ENCODE data around the gene CLCN7.

CLCN7 gene

GRCh38 chr16:1501630-1502029 lies 26.8 kb upstream of the CLCN7 start:
- DNase-seq, result no peak

- no peak for DNase-seq
These were observed 25.8 kb upstream of the CLCN7 start for GRCh38 chr16:1500465-1501150.

DNA sequence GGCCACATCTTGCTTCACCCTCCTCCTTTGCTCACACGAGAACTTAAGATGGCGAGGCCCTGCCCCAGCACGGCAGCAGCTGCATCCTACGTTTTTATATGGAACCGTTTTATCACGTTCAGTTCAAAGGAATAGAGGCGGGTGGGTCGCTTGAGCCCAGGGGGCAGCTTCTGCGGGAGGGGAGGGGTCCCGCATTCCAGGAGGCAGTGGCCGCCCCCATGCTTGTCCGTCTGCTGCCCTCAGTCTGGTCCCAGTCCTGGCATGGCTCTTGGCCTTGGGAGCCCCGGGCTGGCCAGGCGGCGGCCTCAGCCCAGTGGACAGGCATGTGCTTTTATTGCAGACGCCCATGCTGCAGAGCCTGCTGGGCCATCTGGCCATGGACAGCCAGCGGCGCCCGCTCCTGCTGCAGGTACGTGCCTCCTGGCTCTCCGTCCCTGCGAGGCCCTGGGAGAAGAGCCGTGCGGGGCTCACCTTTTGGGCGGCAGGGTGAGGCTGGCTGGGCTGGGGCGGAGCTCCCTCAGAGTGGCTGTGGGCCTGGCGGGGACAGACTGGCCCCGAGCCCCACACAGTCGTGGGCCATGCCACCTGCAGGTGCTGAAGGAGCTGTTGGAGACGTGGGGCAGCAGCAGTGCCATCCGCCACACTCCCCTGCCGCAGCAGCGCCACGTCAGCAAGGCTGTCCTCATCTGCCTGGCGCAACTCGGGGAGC lies 25.1 kb upstream of the CLCN7 start:
- no peak for DNase-seq

DNA sequence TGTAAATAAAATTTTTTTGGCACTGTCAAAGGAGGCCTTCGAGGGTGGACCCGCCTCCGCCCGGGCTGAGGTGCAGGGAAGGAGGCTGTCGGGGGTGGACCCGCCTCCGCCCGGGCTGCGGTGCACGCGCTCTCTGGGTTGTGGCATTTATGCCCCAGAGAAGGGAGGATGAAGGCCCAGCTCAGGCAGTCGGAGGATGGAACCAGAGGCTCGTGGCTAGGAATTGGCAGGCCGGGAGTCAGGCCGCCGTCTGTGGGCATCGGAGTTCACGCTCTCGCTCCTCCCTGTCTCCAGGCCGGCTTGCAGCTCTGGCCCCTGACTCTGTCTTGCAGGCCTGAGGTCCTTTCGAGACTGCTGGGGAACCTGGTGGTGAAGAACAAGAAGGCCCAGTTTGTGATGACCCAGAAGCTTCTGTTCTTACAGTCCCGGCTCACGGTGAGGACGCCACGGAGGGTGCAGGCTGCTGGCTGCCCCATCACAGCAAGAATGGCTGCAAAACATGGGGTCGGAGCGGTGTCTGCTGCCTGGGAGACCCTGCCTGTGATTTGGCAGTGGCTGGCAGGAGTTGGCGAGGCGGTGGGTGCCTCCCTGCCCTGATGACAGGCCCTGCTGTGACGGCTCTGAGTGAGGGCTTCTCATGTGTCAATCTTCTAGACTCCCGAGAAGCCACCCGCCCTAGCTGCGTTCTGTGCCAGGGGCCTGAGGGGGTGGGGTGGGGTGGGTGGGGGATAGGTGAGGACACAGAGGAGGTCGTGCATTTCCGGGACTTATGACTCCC lies 24.3 kb upstream of the CLCN7 start:
- no peak for DNase-seq

DNA sequence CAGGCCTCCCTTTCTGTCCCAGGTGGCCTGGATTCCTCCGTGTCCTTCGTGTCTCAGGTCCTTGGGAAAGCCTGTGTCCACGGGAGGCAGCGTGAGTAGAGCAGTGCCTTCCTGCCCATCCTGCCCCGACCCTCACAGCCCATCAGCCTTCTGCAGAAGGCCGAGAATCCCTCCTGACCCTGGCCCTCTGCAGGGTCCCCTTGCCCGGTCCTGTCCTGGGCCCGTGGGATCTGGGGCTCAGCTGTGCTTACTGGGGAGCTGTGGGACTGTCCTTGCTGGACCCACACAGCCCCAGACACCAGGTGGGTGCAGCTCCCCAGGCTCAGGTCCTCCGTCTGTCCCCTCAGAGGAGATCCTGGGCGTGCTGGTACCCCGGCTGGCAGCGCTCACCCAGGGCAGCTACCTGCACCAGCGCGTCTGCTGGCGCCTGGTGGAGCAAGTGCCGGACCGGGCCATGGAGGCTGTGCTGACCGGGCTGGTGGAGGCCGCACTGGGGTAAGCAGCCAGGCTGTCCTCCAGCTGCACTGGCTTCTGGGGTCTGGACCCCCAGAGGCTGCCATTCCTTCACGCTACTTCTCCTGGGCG lies 22.3 kb upstream of the CLCN7 start:
- no peak for DNase-seq

DNA sequence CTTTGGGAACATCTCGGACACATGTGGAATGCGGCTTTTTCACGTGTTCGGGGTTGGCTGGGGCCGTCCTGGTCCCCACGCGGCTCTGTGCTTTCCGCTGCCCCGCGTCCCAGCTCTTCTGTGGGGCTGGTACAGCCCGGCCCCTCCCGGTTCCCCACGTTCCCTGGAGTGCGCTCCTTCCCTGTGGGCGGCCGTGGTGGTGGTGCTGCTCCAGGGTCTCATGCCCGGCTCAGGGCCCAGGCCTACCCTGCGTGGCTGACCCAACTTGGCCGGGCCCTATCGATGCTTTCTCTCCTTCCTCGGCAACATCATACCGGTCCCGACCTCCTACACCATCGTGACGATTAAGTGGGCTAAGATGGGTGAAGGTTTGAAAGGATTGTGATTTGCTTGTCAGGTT lies 21.6 kb upstream of the CLCN7 start:
- DNase-seq, result no peak

DNA sequence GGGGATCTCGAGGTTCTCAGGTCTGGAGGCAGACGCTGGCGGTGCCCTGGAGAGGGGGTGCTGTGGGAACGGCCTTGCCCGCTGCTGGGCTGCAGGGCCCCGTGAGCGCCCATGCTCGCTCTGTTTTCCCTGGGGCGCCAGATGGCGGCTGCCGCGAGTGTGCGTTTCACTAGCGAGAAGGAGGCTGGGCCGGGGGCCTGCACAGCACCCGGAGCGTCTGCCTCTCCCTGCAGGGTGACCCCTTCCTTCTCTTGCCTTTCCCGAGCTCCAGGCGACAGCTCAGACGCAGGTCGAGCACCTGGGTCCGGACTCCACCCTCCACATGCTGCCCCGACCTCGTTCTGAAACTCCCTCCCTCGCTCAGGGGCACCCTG lies 21.0 kb upstream of the CLCN7 start:
- DNase-seq, result no peak

DNA sequence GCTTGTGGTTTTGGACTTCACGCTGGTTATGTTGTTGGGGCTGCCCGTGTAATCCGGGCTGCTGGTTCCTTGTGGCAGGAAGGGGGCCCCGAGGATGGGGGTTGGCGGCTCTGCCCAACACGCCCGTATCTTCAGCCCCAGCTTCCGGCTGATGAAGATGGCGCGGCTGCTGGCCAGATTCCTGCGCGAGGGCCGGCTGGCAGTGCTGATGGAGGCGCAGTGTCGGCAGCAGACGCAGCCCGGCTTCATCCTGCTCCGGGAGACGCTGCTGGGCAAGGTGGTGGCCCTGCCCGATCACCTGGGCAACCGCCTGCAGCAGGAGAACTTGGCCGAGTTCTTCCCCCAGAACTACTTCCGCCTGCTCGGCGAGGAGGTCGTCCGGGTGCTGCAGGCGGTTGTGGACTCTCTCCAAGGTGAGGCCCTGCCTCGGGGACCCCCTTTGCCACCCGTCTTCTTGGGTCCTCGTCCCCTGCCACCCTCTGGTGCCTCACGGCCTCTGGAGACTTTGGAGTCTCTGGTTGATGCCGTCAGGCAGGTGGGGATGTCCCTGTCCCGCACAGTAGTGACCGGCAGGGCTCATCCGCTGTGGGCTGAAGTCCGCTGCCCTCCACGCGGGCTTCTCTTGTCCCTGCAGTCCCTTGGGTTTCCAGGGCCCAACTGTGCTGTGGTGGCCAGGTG lies 20.5 kb upstream of the CLCN7 start:
- no peak for DNase-seq

GRCh38 chr16:1494711-1495110 lies 19.9 kb upstream of the CLCN7 start:
- no peak for DNase-seq

- DNase-seq, result no peak
These were observed 19.4 kb upstream of the CLCN7 start for GRCh38 chr16:1494129-1494640.

GRCh38 chr16:1493746-1494094 lies 18.9 kb upstream of the CLCN7 start:
- DNase-seq, result no peak

DNA sequence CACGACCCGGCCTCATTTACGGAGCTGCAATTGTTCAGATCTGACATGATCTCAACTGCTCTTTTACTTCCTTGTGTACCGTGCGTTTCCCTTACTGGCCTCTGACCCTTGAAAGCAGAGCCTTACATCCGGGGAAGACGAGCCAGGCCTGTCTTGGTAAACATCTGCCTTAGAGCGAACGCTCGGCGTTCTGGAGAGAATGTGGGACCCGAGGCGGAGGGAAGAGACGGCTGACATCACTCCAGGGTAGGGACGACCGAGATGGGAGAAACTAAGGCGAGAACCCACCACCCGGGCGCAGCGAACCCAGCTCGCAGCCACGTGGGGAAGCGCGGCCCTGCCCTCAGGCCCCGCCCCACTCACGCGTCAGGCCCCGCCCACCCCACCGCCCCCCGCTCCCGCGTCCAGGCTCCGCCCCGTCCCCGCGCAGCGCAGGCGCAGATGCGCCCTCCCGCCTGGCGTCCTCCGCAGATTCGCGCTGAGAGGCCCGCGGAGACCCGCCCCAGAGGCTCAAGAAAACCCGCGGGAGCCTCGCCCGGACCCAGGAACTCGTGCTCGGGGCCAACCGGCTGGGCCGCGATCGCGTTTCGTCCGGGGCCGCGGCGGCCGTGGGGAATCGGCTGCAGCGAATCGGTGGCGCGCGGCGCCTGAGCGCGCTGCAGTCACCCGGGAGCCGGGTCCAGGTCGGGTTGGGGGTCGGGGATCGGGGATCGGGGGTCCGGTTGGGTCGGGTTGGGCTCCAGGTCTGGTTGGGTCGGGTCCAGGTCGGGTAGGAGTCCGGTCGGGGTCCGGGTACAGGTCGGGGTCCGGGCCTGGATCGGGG lies 18.3 kb upstream of the CLCN7 start, which contains the start of gene TELO2:
Gene TELO2 (plus strand): TSS at position 438 of the 823 bp plus-strand sequence. CDS start 922 bp downstream, outside the sequence.
- peak; percentile 90 for DNase-seq

GRCh38 chr16:1492082-1492922 lies 17.5 kb upstream of the CLCN7 start:
- DNase-seq, result no peak

DNA sequence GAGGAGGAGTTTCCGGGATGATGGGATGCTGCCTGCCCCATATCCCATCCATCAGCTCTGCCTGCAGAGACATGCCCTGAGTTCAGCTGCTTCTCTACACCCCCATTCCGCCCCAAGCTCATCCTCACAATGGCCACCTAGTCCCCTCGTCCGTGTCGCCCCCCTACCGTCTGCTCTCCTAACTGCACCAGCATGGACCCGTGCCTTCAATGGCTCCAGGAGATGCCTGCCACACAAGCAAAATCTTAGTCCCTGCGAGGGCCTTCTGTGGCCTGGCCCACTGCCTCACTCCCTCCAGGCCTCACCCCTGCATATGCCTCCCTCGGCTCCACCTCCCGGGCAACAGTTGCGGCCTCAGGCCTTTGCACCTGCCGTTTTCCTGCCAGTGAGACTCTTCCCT lies 16.5 kb upstream of the CLCN7 start:
- DNase-seq, result no peak

- DNase-seq, result no peak
These were observed 14.2 kb upstream of the CLCN7 start for GRCh38 chr16:1489077-1489476.

DNA sequence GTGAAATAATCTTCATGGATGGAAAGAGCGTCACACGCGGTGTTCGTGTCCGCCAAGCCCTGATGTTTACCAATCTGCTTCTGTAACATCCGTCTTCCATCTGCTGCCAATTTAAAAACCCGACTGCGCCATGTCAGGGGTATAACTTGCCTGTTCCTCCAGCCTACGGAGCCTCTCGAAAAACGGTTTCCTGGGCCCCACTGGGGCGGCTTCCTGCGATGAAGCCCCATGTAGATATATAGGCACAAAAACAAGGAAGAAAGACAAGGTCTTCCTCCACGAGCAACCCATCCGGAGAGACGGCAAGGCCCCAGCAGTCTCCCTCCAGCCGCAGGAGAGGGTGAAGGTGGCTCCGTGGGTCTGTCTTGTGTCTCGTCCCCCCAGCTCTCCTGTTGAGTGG lies 13.8 kb upstream of the CLCN7 start, which contains the start of gene PTX4:
Gene PTX4 (minus strand): TSS at position 326 of the 400 bp plus-strand sequence. CDS start 35 bp downstream, at position 291.
- no peak for DNase-seq

DNA sequence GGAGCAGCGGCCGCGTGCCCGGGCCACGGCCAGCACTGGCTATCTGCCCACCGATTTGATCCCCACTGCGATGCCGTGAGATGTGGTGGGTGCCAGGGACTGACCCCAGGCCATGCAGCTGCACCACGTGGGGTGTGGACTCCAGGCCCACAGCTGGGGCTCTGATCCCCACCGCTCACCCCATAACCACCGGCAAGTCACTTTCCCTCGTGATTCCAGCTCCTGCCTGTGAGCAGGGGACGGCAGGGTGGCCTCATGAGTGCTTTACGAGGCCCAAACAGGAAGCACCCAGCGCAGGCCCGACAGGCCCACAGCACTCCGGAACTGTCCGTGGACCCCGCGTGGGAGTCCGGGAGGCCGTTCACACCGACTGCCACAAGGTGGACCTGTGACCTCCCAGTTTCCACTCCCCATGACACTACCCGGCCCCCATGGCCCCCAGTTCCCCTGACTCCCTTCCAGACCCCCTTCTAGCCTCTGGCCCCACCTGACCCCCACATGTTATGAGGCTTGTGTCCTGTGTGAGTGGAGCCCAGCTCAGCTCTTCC lies 13.3 kb upstream of the CLCN7 start:
- no peak for DNase-seq

DNA sequence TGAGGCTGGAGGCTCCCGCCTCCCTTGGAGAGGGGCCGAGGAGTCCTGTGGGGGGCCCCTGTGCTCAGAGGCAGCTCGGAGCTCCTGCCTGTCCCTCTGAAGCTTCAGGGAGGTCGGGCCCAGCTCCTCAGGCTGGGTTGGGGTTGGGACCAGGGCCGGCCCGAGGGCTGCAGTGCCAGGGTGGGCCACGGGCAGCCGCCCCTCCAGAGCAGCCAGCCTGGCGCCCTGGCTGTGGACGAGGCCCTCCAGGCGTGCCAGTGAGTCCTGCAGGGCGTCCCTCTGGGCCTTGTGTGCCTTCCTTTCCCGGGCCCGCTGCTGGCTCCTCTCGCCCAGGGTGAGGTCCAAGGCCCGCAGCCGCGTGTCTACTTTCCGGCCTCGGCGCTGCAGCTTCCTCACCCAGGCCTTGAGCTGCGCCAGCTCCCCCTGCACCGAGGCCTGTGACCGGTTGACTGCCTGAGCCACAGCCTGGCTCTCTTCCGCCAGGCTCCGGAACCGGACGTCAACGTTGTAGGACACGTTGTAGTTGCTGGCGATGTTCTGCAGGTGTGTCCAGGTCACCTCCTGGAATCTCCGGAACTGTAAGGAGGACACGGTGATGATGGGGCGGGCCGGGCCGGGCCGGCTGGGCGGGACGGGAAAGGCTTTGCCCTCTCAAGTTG lies 12.7 kb upstream of the CLCN7 start:
- no peak for DNase-seq

DNA sequence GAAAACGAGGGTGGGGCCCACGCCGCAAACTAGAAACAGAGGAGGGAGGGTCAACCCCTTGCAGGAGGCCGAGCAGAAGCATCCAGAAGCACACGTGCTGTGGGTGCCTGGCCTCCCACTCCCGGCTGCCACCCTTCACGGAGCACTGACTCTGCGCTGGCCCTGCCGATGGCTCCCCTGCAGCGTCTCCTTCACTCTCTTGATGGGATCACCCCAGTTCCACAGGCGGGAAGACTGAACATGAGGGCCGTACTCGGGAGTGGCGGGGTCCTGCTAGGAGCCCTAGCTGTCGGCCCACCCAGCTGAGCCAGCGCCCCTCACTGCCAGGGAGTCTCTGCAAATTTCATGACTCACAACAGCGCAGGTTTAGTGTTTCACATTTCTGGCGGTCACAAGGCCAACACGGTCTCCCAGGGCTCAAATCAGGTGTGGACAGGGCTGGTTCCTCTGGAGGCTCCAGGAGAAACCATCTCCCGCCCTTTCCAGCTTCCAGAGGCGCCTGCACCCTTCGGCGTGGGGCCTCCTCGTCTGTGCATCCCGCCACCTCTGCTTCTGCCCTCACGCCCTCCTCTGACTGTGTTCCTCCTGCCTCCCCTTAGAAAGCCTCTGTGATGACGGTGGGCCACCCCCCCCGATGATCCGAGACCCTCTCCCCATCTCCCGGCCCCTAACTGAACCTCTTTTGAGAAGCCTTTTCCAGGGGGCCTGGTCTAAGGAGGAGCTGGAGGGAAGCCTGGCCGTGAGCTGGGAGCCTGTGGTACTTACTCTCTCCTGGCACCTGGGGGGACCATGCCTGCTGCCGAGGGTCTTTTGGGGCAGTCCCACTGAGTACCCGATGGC lies 11.9 kb upstream of the CLCN7 start:
- no peak for DNase-seq

Data from T-helper 9 cell (primary cell).